ENCODE results near the gene BCL2L13.
"Not testable (repeated sequence)": the region's sequence is repeated elsewhere in the genome, so short reads cannot be mapped to it uniquely, and the experiment has no call there.

Gene BCL2L13

GRCh38 chr22:17665854-17666253 is 27.3 kb downstream of the BCL2L13 start:
- no peak overlapping the region for H3K4me3 ChIP-seq (replicated peaks; ENCODE audit: low read depth, low read length)
- DNase-seq (ENCODE audit: extremely low read depth, low read depth): no peak
- no peak for TF ChIP-seq CTCF (IDR thresholded peaks at IDR 0.05; ENCODE audit: low read depth, low read length, missing control alignments)

- DNase-seq (ENCODE audit: extremely low read depth, low read depth); H3K4me3 ChIP-seq (replicated peaks; ENCODE audit: low read depth, low read length): not testable (repeated sequence)
These were observed 33.0 kb downstream of the BCL2L13 start for GRCh38 chr22:17671521-17672092.

GRCh38 chr22:17672417-17672991 is 33.9 kb downstream of the BCL2L13 start:
- H3K4me3 ChIP-seq (replicated peaks; ENCODE audit: low read depth, low read length): no peak overlapping the region
- DNase-seq (ENCODE audit: extremely low read depth, low read depth): no peak
- no peak for TF ChIP-seq CTCF (IDR thresholded peaks at IDR 0.05; ENCODE audit: low read depth, low read length, missing control alignments)

GRCh38 chr22:17674152-17674551 is 35.6 kb downstream of the BCL2L13 start:
- no peak overlapping the region for H3K4me3 ChIP-seq (replicated peaks; ENCODE audit: low read depth, low read length)
- no peak for DNase-seq (ENCODE audit: extremely low read depth, low read depth)
- no peak for TF ChIP-seq CTCF (IDR thresholded peaks at IDR 0.05; ENCODE audit: low read depth, low read length, missing control alignments)

GRCh38 chr22:17675584-17675983 is 37.0 kb downstream of the BCL2L13 start:
- no peak for TF ChIP-seq CTCF (IDR thresholded peaks at IDR 0.05; ENCODE audit: low read depth, low read length, missing control alignments)
- no peak overlapping the region for H3K4me3 ChIP-seq (replicated peaks; ENCODE audit: low read depth, low read length)
- DNase-seq (ENCODE audit: extremely low read depth, low read depth): no peak

GRCh38 chr22:17678817-17679385 is 40.3 kb downstream of the BCL2L13 start:
- no peak for DNase-seq (ENCODE audit: extremely low read depth, low read depth)
- H3K4me3 ChIP-seq (replicated peaks; ENCODE audit: low read depth, low read length): no peak overlapping the region
- no peak for TF ChIP-seq CTCF (IDR thresholded peaks at IDR 0.05; ENCODE audit: low read depth, low read length, missing control alignments)

- no peak for TF ChIP-seq CTCF (IDR thresholded peaks at IDR 0.05; ENCODE audit: low read depth, low read length, missing control alignments)
- H3K4me3 ChIP-seq (replicated peaks; ENCODE audit: low read depth, low read length): no peak overlapping the region
- no peak for DNase-seq (ENCODE audit: extremely low read depth, low read depth)
These were observed 45.7 kb downstream of the BCL2L13 start for GRCh38 chr22:17684245-17684644.
